Keratinocyte (primary cell): ENCODE data around the gene RHCE. TPM values are rescaled to one million over a fixed set of nuclear protein-coding genes. Genes with fewer than 3 reads are reported as not detected.

Source experiments
- DNase-seq: peaks from one replicate; pipeline ENCODE4 v3.0.0-alpha.2; 2011; ENCODE audit warnings: low read depth, missing footprints, low spot score
- FAIRE-seq: peaks from 2 replicates; lab custom pipeline; 2011; peaks lifted over from hg19 to GRCh38; lab: Jason Lieb, UNC
- H2AFZ ChIP-seq: 2 replicates; pipeline ENCODE4 v1.6.0; 2012; ENCODE audit warnings: low read length, control low read depth, inconsistent platforms; ENCODE audit not compliant: control insufficient read depth
- H3K27ac ChIP-seq: 2 replicates; pipeline ENCODE4 v1.5.1; 2011; ENCODE audit warnings: low read length; ENCODE audit not compliant: control insufficient read depth, insufficient read depth
- H3K27me3 ChIP-seq: 3 replicates; pipeline ENCODE4 v1.6.0; 2011; ENCODE audit warnings: low read length; ENCODE audit not compliant: control insufficient read depth, insufficient read depth; ENCODE audit errors: extremely low read depth
- H3K36me3 ChIP-seq, 2 experiments: 2 replicates in 1 of 2; 3 replicates in 1 of 2; pipeline ENCODE4 v1.5.1; 2011; ENCODE audit warnings: low read length in 2 of 2, mild to moderate bottlenecking in 1 of 2; ENCODE audit not compliant: control insufficient read depth in 2 of 2, insufficient read depth in 2 of 2; ENCODE audit errors: extremely low read depth in 1 of 2
- H3K4me1 ChIP-seq: 3 replicates; pipeline ENCODE4 v1.5.1; 2011; ENCODE audit warnings: low read length; ENCODE audit not compliant: control insufficient read depth, insufficient read depth; ENCODE audit errors: extremely low read depth
- H3K4me2 ChIP-seq: 3 replicates; pipeline ENCODE4 v1.6.0; 2011; ENCODE audit warnings: low read depth, low read length; ENCODE audit not compliant: control insufficient read depth, insufficient read depth; ENCODE audit errors: extremely low read depth
- H3K4me3 ChIP-seq, 3 experiments: fragments of 200-600 bp in 1 of 3; sonication (generic) in 1 of 3; 2 replicates in 2 of 3; 3 replicates in 1 of 3; pipeline ENCODE4 v1.5.1; 2011 to 2016; ENCODE audit warnings: low read length in 3 of 3, mild to moderate bottlenecking in 3 of 3, control low read depth in 2 of 3, inconsistent platforms in 1 of 3, low read depth in 1 of 3, mixed read lengths in 1 of 3, mixed run types in 1 of 3, moderate library complexity in 1 of 3; ENCODE audit not compliant: control insufficient read depth in 2 of 3, insufficient read depth in 2 of 3; ENCODE audit errors: extremely low read depth in 1 of 3
- H3K79me2 ChIP-seq: 2 replicates; pipeline ENCODE4 v1.6.0; 2012; ENCODE audit warnings: low read length; ENCODE audit not compliant: control insufficient read depth, insufficient read depth
- H3K9ac ChIP-seq: 3 replicates; pipeline ENCODE4 v1.6.0; 2011; ENCODE audit warnings: low read length; ENCODE audit not compliant: control insufficient read depth, insufficient read depth; ENCODE audit errors: extremely low read depth
- H3K9me1 ChIP-seq: 3 replicates; pipeline ENCODE4 v1.6.0; 2011; ENCODE audit warnings: low read length; ENCODE audit not compliant: control insufficient read depth, insufficient read depth; ENCODE audit errors: extremely low read depth
- H3K9me3 ChIP-seq: 2 replicates; pipeline ENCODE4 v1.5.1; 2012; ENCODE audit warnings: low read depth, low read length; ENCODE audit not compliant: control insufficient read depth
- H4K20me1 ChIP-seq: 3 replicates; pipeline ENCODE4 v1.6.0; 2011; ENCODE audit warnings: low read length; ENCODE audit not compliant: control insufficient read depth, insufficient read depth; ENCODE audit errors: extremely low read depth
- EZH2 ChIP-seq: IDR thresholded peaks from one replicate; pipeline ENCODE4 v1.6.1; 2012; ENCODE audit warnings: inconsistent platforms, mild to moderate bottlenecking, low read length, moderate library complexity
- dilution Hi-C: fragments of 300-500 bp; cut with MboI; formaldehyde crosslinking; loops from one replicate; pipeline ENCODE4 v1.7.0; 2020; ENCODE audit warnings: low sequenced_read_pairs; ENCODE audit not compliant: extremely low pct_ligation_motif_present
- polyA plus RNA-seq, 5 experiments: library from polyadenylated mRNA; depleted of rRNA in 3 of 5; stranded (reverse) in 3 of 5; stranded (forward) in 1 of 5; unstranded in 1 of 5; fragments of >200 nt; gene quantifications; 1 replicate in 1 of 5; 2 replicates in 3 of 5; 3 replicates in 1 of 5; pipeline versions ENCODE4 v1.2.1 to v1.2.3, GENCODE V29; 2011 to 2012; ENCODE audit warnings: missing spikeins in 2 of 5, low read depth in 1 of 5, low replicate concordance in 1 of 5
- TF ChIP-seq, protein P1 (sequence below), 3 experiments: IDR thresholded peaks in 1 of 3; conservative IDR thresholded peaks in 1 of 3; optimal IDR thresholded peaks in 1 of 3; 2 replicates in 2 of 3; 3 replicates in 1 of 3; pipeline versions ENCODE3 to v1.5.1; 2011; ENCODE audit warnings: low read length in 3 of 3, mild to moderate bottlenecking in 3 of 3, moderate library complexity in 2 of 3, control low read depth in 1 of 3, inconsistent platforms in 1 of 3; ENCODE audit not compliant: insufficient read depth in 2 of 3; ENCODE audit errors: extremely low read depth in 1 of 3

The RHCE gene
- polyA plus RNA-seq, 1 donor (not counting 4 experiments of a cell fraction or from before 2014, with no cell fraction given) = 0.20 TPM

DNA sequence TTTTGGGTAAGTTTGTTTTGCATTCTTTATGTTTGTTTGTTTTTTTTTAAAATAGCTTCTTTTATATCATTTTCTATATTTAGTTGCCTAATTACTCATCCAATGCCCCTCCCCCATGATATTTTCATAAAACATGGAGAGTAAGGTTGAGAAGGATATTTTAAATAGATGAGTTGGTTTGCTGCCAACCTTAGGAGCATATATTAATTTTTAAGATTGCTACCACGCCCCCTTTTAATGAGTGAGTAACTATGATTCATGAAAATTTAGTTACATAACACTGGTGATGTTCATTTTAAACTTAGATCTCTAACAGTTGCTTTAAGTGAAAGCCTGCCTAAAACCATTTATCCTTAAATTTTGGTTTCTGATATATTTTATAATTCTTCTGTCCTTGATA lies 63.8 kb downstream of the RHCE start:
- H3K27me3 ChIP-seq = no peaks in the 10 kb centered on the region
- no peaks in the 10 kb centered on the region for H4K20me1 ChIP-seq
- peaks cover 28% of the 10 kb centered on the region for H3K4me1 ChIP-seq
- dilution Hi-C loops = no loop called here
- H3K4me2 ChIP-seq = no peak overlapping the region
- no peaks in the 10 kb centered on the region for H3K79me2 ChIP-seq
- H3K9ac ChIP-seq = no peak overlapping the region
- H3K36me3 ChIP-seq = peaks cover 14 to 18% of the 10 kb centered on the region in 2 experiments
- no peak for DNase-seq
- no peak overlapping the region for H3K4me3 ChIP-seq
- no peak overlapping the region for H2AFZ ChIP-seq
- FAIRE-seq = no peak
- no peaks in the 10 kb centered on the region for H3K9me3 ChIP-seq
- peaks cover 2% of the 10 kb centered on the region for H3K9me1 ChIP-seq
- TF ChIP-seq, protein P1, sequence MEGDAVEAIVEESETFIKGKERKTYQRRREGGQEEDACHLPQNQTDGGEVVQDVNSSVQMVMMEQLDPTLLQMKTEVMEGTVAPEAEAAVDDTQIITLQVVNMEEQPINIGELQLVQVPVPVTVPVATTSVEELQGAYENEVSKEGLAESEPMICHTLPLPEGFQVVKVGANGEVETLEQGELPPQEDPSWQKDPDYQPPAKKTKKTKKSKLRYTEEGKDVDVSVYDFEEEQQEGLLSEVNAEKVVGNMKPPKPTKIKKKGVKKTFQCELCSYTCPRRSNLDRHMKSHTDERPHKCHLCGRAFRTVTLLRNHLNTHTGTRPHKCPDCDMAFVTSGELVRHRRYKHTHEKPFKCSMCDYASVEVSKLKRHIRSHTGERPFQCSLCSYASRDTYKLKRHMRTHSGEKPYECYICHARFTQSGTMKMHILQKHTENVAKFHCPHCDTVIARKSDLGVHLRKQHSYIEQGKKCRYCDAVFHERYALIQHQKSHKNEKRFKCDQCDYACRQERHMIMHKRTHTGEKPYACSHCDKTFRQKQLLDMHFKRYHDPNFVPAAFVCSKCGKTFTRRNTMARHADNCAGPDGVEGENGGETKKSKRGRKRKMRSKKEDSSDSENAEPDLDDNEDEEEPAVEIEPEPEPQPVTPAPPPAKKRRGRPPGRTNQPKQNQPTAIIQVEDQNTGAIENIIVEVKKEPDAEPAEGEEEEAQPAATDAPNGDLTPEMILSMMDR (optimal IDR thresholded peaks at IDR 0.05 in 1 of 3, IDR thresholded peaks at IDR 0.05 in 1 of 3, conservative IDR thresholded peaks at IDR 0.05 in 1 of 3; ENCODE audit: extremely low read depth in 1 of 3, insufficient read depth in 2 of 3, low read length in 3 of 3) = no peak
- TF ChIP-seq EZH2 = no peak
- peak overlapping the region; percentile 22 for H3K27ac ChIP-seq

DNA sequence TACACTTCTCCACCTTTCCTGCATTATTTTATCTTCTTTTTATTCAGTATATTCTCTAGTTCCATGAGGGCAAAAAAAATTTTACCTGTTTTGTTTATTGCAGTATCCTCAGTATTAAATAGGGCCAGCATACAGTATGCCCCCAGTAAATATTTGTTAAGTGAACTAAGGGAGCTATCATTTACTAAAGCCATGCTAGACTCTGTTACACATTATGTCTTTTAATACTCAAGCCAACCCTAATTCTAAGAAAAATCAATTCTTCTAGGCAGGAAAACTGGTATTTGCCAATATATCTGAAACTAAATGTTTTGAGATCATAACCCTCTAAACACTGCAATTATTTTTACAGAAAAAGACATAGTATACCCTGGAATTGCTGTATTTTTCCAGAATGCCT lies 64.2 kb downstream of the RHCE start:
- Histone ChIP-seq H3K9me1 (peaks cover 2% of the 10 kb centered on the region), H3K36me3 (peaks cover 10 to 18% of the 10 kb centered on the region in 2 experiments), H4K20me1 (no peaks in the 10 kb centered on the region), H3K27ac (peak overlapping the region; percentile 22), H3K79me2 (no peaks in the 10 kb centered on the region), H3K4me1 (peaks cover 28% of the 10 kb centered on the region), H2AFZ (no peak overlapping the region), H3K4me2 (no peak overlapping the region), H3K9ac (no peak overlapping the region), H3K27me3 (no peaks in the 10 kb centered on the region), H3K9me3 (no peaks in the 10 kb centered on the region), H3K4me3 (no peak overlapping the region)
- DNase-seq (no peak), FAIRE-seq (no peak)
- TF ChIP-seq EZH2 = no peak
- TF ChIP-seq, protein P1 (optimal IDR thresholded peaks at IDR 0.05 in 1 of 3, IDR thresholded peaks at IDR 0.05 in 1 of 3, conservative IDR thresholded peaks at IDR 0.05 in 1 of 3; ENCODE audit: extremely low read depth in 1 of 3, insufficient read depth in 2 of 3, low read length in 3 of 3) = no peak
- dilution Hi-C loops = no loop called here
